HEK293T (cell line): Measurements from ENCODE around the gene IGF2.

ENCODE experiments used
- ARNT ChIP-seq: fragments of 450-650 bp; IDR thresholded peaks from 2 replicates; pipeline ENCODE4 v1.6.1; 2017; ENCODE audit warnings: mild to moderate bottlenecking
- BHLHE40 ChIP-seq: fragments of 450-650 bp; IDR thresholded peaks from 2 replicates; pipeline ENCODE4 v1.6.1; 2016; ENCODE audit warnings: mild to moderate bottlenecking, moderate library complexity, borderline replicate concordance
- ELF4 ChIP-seq: fragments of 450-650 bp; IDR thresholded peaks from 2 replicates; pipeline ENCODE4 v1.6.1; 2017; ENCODE audit warnings: antibody characterized with exemption
- FOXK2 ChIP-seq: fragments of 450-650 bp; IDR thresholded peaks from 2 replicates; pipeline ENCODE4 v1.6.1; 2016; ENCODE audit warnings: mild to moderate bottlenecking
- SP1 ChIP-seq: fragments of 450-650 bp; IDR thresholded peaks from 2 replicates; pipeline ENCODE4 v1.6.1; 2017
- SUZ12 ChIP-seq: fragments of 450-650 bp; IDR thresholded peaks from 2 replicates; pipeline ENCODE4 v1.6.1; 2016; ENCODE audit warnings: mild to moderate bottlenecking
- TARDBP ChIP-seq: fragments of 450-650 bp; IDR thresholded peaks from 2 replicates; pipeline ENCODE4 v1.6.1; 2016
- ZNF384 ChIP-seq: fragments of 450-650 bp; IDR thresholded peaks from 2 replicates; pipeline ENCODE4 v1.6.1; 2016

DNA sequence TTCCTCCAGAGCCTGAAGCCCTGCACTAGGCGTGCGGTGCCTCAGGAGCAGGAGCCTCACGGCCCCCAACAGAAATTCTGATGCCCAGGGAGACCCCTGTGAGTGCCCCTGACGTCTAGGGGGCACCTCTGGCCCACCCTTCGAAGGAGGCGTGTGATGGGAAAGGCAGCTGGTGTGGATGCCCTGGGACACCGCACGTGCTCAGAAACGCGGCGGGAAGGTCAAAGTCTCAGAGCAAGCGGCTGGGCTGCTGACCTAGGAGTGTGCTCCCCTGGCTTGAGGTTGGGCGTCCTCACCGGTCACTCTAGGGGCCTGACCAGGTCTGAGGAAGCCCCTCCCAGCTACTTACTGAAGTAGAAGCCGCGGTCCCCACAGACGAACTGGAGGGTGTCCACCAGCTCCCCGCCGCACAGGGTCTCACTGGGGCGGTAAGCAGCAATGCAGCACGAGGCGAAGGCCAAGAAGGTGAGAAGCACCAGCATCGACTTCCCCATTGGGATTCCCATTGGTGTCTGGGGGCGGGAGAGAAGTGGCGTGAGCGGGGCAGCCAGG, 4.1 kb downstream of the IGF2 start:
- TF ChIP-seq ARNT (no peak), ELF4 (no peak), SUZ12 (no peak), TARDBP (no peak), SP1 (no peak), FOXK2 (no peak), BHLHE40 (no peak), ZNF384 (no peak)
